Ovary (tissue), 9 donors: ENCODE measurements around the gene ROBO1. TPM values are rescaled to one million over a fixed set of nuclear protein-coding genes. Genes with fewer than 3 reads are reported as not detected.

Source experiments
- DNase-seq, 5 donors: peaks; one replicate each; pipeline ENCODE4 v3.0.0-alpha.2; 2019 to 2020
- H3K27ac ChIP-seq, 2 donors: fragments of 200-600 bp; one replicate each; pipeline versions ENCODE4 v1.5.1 to v1.8.0; 2019 to 2022
- H3K27me3 ChIP-seq: fragments of 200-600 bp; one replicate; pipeline ENCODE4 v1.8.0; 2022
- H3K36me3 ChIP-seq: fragments of 200-600 bp; sonication (generic); one replicate; pipeline ENCODE4 v1.5.1; 2019
- H3K4me1 ChIP-seq: one replicate; pipeline ENCODE4 v1.8.1; 2013; ENCODE audit warnings: mild to moderate bottlenecking, moderate library complexity; ENCODE audit not compliant: insufficient read depth
- H3K4me3 ChIP-seq: fragments of 200-600 bp; sonication (generic); one replicate; pipeline ENCODE4 v1.5.1; 2017
- H3K9me3 ChIP-seq, 2 donors: fragments of 200-600 bp in 1 of 2; sonication (generic) in 1 of 2; one replicate each; pipeline versions ENCODE4 v1.5.1 to v1.8.1; 2013 to 2019; ENCODE audit warnings: mild to moderate bottlenecking in 1 of 2, moderate library complexity in 1 of 2
- EP300 ChIP-seq: sonication (generic); formaldehyde crosslinking; IDR thresholded peaks from one replicate; pipeline ENCODE4 v1.6.1; 2017; ENCODE audit warnings: antibody characterized with exemption
- POLR2A ChIP-seq: fragments of 450-650 bp; IDR thresholded peaks from one replicate; pipeline ENCODE4 v1.6.1; 2017; ENCODE audit warnings: antibody characterized with exemption, mild to moderate bottlenecking, moderate library complexity
- WGBS, 3 donors: extraction: QIAGEN DNeasy Blood & Tissue Kit in 1 of 3; methylation state at CpG; one replicate each; pipeline versions ENCODE4 v1.1.5 to v1.1.7; 2013 to 2017; 5-methylcytosine and 5-hydroxymethylcytosine counted together
- intact Hi-C, 4 donors: fragments of 100-400 bp; cut with DNase I; formaldehyde crosslinking; loops; one replicate each; pipeline versions ENCODE4 v1.11.0 to v1.15.1; 2022 to 2023
- polyA plus RNA-seq, 2 donors: library from polyadenylated mRNA; stranded (reverse); fragments of 200-250 nt in 1 of 2; fragments of 350-450 nt in 1 of 2; fragmentation: Illumina TruSeq in 1 of 2; extraction: RNeasy Lipid Tissue Mini Kit (QIAGEN cat#74804) in 1 of 2; gene quantifications; one replicate each; pipeline ENCODE4 v1.2.3, GENCODE V29; 2013 to 2014
- total RNA-seq, 7 donors: library from RNA; depleted of rRNA in 2 of 7; stranded (reverse); fragments of >200 nt in 2 of 7; fragmentation: NEBNext Ultra II Directional in 3 of 7; extraction: Animal tissue kit (Norgen Biotek cat#: 25700) in 3 of 7; gene quantifications; one replicate each; pipeline versions ENCODE4 v1.1.0 to v1.2.4, GENCODE V29; 2016 to 2023
- TF ChIP-seq, protein P1 (sequence below), 3 donors: fragments of 450-650 bp in 2 of 3; fragments of 200-600 bp in 1 of 3; IDR thresholded peaks; one replicate each; pipeline versions ENCODE4 v1.5.1 to v1.8.0; 2016 to 2022; ENCODE audit warnings: antibody characterized with exemption in 3 of 3, mild to moderate bottlenecking in 1 of 3
- donor health status: DM: no; HTN: no; CAD: no; lungs with moderate emphysema.
- donor health status: DM: no; HTN: no; CAD: no.
- donor health status: Bipolar disorder and iron deficiency.
- donor health status: DM: yes; HTN: yes; CAD: no.
- donor health status: DM: no; HTN: no; CAD: no.
- donor health status: DM: yes; HTN: yes; CAD: no.

Gene ROBO1
- total and polyA plus RNA-seq, 9 donors: 17.2 to 49.5 (median 29.0) TPM

GRCh38 chr3:78977073-78977472 lies 790.7 kb downstream of the ROBO1 start:
- Histone ChIP-seq H3K27ac (no peak overlapping the region), H3K27me3 (no peaks in the 10 kb centered on the region), H3K36me3 (no peaks in the 10 kb centered on the region), H3K4me1 (no peaks in the 10 kb centered on the region), H3K4me3 (no peak overlapping the region), H3K9me3 (no peaks in the 10 kb centered on the region)
- TF ChIP-seq POLR2A (no peak), EP300 (no peak)
- TF ChIP-seq, protein P1, sequence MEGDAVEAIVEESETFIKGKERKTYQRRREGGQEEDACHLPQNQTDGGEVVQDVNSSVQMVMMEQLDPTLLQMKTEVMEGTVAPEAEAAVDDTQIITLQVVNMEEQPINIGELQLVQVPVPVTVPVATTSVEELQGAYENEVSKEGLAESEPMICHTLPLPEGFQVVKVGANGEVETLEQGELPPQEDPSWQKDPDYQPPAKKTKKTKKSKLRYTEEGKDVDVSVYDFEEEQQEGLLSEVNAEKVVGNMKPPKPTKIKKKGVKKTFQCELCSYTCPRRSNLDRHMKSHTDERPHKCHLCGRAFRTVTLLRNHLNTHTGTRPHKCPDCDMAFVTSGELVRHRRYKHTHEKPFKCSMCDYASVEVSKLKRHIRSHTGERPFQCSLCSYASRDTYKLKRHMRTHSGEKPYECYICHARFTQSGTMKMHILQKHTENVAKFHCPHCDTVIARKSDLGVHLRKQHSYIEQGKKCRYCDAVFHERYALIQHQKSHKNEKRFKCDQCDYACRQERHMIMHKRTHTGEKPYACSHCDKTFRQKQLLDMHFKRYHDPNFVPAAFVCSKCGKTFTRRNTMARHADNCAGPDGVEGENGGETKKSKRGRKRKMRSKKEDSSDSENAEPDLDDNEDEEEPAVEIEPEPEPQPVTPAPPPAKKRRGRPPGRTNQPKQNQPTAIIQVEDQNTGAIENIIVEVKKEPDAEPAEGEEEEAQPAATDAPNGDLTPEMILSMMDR (IDR thresholded peaks at IDR 0.05): no peak
- no peak for DNase-seq
- intact Hi-C loops: no loop called here

- H3K9me3 ChIP-seq: no peaks in the 10 kb centered on the region
- WGBS, 3 donors: 92 to 94% (median 94%) methylated on average over 3 of the region's 3 CpGs
- TF ChIP-seq, protein P1 (IDR thresholded peaks at IDR 0.05): no peak
- TF ChIP-seq POLR2A (no peak), EP300 (no peak)
Measured at GRCh38 chr3:78976200-78976599, 791.6 kb downstream of the ROBO1 start.

DNA sequence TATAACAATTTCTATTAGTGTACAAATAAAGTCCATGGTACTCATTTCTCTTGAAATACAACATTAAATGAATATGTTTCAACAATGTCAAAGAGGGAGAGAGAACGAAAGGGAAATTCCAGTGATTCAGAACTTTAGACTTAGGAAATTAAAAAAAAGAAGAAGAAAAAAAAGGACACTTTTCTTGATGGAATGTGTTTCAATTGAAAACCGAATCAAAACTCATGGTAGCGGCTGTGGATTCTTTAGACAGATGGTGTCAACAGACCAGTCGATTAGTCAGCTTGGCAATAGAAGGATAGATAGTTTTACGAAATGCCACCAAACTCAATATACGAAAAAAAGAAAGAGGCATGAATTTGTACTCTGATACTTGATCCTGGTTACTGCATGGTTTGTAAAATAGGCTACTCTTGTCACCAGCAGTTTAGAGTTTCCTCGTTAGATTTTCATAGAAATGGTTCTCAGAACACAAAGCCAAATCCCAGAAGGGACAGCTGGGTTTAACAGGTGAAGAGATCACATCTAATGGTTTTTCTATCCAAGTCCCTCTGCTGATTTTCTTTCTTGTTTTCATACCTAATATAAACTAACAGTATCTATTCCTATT lies 793.5 kb downstream of the ROBO1 start:
- no peaks in the 10 kb centered on the region for H3K27me3 ChIP-seq
- whole genome bisulfite sequencing, 3 donors: 64 to 75% (median 74%) methylated on average over 7 of the region's 7 CpGs
- no peak for DNase-seq
- H3K27ac ChIP-seq: no peak overlapping the region
- intact Hi-C loops: no loop called here
- H3K4me1 ChIP-seq: no peaks in the 10 kb centered on the region
- no peaks in the 10 kb centered on the region for H3K9me3 ChIP-seq
- H3K4me3 ChIP-seq: no peak overlapping the region
- no peaks in the 10 kb centered on the region for H3K36me3 ChIP-seq
- TF ChIP-seq POLR2A (no peak), EP300 (no peak)
- TF ChIP-seq, protein P1 (IDR thresholded peaks at IDR 0.05): no peak

More at GRCh38 chr3:78976200-78976599, 791.6 kb downstream of the ROBO1 start:
- Histone ChIP-seq H3K27me3 (no peaks in the 10 kb centered on the region), H3K36me3 (no peaks in the 10 kb centered on the region), H3K27ac (no peak overlapping the region), H3K4me3 (no peak overlapping the region), H3K4me1 (no peaks in the 10 kb centered on the region)
- intact Hi-C loops: no loop called here
- no peak for DNase-seq

GRCh38 chr3:78972617-78973301 lies 795.0 kb downstream of the ROBO1 start:
- H3K4me3 ChIP-seq: no peak overlapping the region
- DNase-seq: no peak
- 92 to 98% (median 94%) methylated on average over 2 of the region's 2 CpGs for WGBS, 3 donors
- no peaks in the 10 kb centered on the region for H3K4me1 ChIP-seq
- intact Hi-C loops: no loop called here
- H3K27ac ChIP-seq: no peak overlapping the region
- H3K9me3 ChIP-seq: no peaks in the 10 kb centered on the region
- H3K27me3 ChIP-seq: no peaks in the 10 kb centered on the region
- TF ChIP-seq POLR2A (no peak), EP300 (no peak)
- TF ChIP-seq, protein P1 (IDR thresholded peaks at IDR 0.05): no peak
- no peaks in the 10 kb centered on the region for H3K36me3 ChIP-seq
